HepG2 (cell line): ENCODE results near the gene DNM3. TPM values are rescaled to one million over a fixed set of nuclear protein-coding genes. Genes with fewer than 3 reads are reported as not detected.
A peak's percentile ranks its signal among the peaks of the same experiment; 100 is the strongest.

Source experiments
- ATAD3A ChIP-seq: sonication (generic); formaldehyde crosslinking; IDR thresholded peaks from 2 replicates; pipeline ENCODE4 v1.4.0; 2020; ENCODE audit warnings: missing genetic modification reagents
- BCL6 ChIP-seq: IDR thresholded peaks from 2 replicates; pipeline ENCODE4 v1.6.1; 2016; ENCODE audit warnings: missing genetic modification reagents, missing compliant biosample characterization
- ELF1 ChIP-seq: sonication (generic); formaldehyde crosslinking; IDR thresholded peaks from 2 replicates; pipeline ENCODE4 v1.4.0; 2020; ENCODE audit warnings: missing genetic modification reagents
- GLI4 ChIP-seq: sonication (generic); formaldehyde crosslinking; IDR thresholded peaks from 2 replicates; pipeline ENCODE4 v1.5.1; 2020; ENCODE audit warnings: missing genetic modification reagents, mild to moderate bottlenecking, moderate library complexity, borderline replicate concordance
- GTF3A ChIP-seq: sonication (generic); formaldehyde crosslinking; conservative IDR thresholded peaks from 2 replicates; pipeline ENCODE4 v1.4.0; 2020; ENCODE audit warnings: mild to moderate bottlenecking, missing genetic modification reagents
- HNF4G ChIP-seq, 2 experiments: sonication (generic) in 1 of 2; formaldehyde crosslinking in 1 of 2; IDR thresholded peaks; 2 replicates each; pipeline versions ENCODE4 v1.4.0 to v1.6.1; 2011 to 2020; ENCODE audit warnings: borderline replicate concordance in 2 of 2, low read depth in 2 of 2, mild to moderate bottlenecking in 2 of 2, low read length in 1 of 2, missing genetic modification reagents in 1 of 2, moderate library complexity in 1 of 2
- HOXA3 ChIP-seq: sonication (generic); formaldehyde crosslinking; IDR thresholded peaks from 2 replicates; pipeline ENCODE4 v1.5.0; 2020; ENCODE audit warnings: missing genetic modification reagents
- ISL2 ChIP-seq: sonication (generic); formaldehyde crosslinking; IDR thresholded peaks from 2 replicates; pipeline ENCODE4 v1.5.0; 2020; ENCODE audit warnings: missing genetic modification reagents
- KLF15 ChIP-seq: sonication (generic); formaldehyde crosslinking; IDR thresholded peaks from 2 replicates; pipeline ENCODE4 v1.8.1; 2023; ENCODE audit warnings: borderline replicate concordance, mild to moderate bottlenecking, inconsistent platforms, missing genetic modification reagents, mixed read lengths
- MAZ ChIP-seq, 2 experiments: sonication (generic) in 1 of 2; formaldehyde crosslinking in 1 of 2; IDR thresholded peaks; 2 replicates each; pipeline versions ENCODE4 v1.5.0 to v1.6.1; 2012 to 2020; ENCODE audit warnings: low read depth in 2 of 2, mild to moderate bottlenecking in 2 of 2, borderline replicate concordance in 1 of 2, improper control_type of control experiment in 1 of 2, low read length in 1 of 2, missing genetic modification reagents in 1 of 2, moderate library complexity in 1 of 2
- NR2F2 ChIP-seq: IDR thresholded peaks from 2 replicates; pipeline ENCODE4 v1.6.1; 2012; ENCODE audit warnings: low read depth, inconsistent platforms, borderline replicate concordance
- POLR2AphosphoS5 ChIP-seq: IDR thresholded peaks from 2 replicates; pipeline ENCODE4 v1.6.1; 2012; ENCODE audit warnings: low read depth, low read length
- RAD21 ChIP-seq: fragments of 450-650 bp; formaldehyde crosslinking; IDR thresholded peaks from 2 replicates; pipeline ENCODE4 v1.5.0; 2020; ENCODE audit warnings: mild to moderate bottlenecking
- RELA ChIP-seq: sonication (generic); formaldehyde crosslinking; IDR thresholded peaks from 2 replicates; pipeline ENCODE4 v1.4.0; 2020; ENCODE audit warnings: missing genetic modification reagents
- SALL1 ChIP-seq: sonication (generic); formaldehyde crosslinking; IDR thresholded peaks from 2 replicates; pipeline ENCODE4 v1.8.0; 2022; ENCODE audit warnings: mild to moderate bottlenecking, missing genetic modification reagents
- SIN3A ChIP-seq: IDR thresholded peaks from 2 replicates; pipeline ENCODE4 v1.6.1; 2011; ENCODE audit warnings: low read depth, mild to moderate bottlenecking, control low read depth, low read length, borderline replicate concordance
- SMAD1 ChIP-seq: sonication (generic); formaldehyde crosslinking; IDR thresholded peaks from 2 replicates; pipeline ENCODE4 v1.4.0; 2020; ENCODE audit warnings: missing genetic modification reagents, low read depth, mild to moderate bottlenecking, borderline replicate concordance
- SOX5 ChIP-seq: IDR thresholded peaks from 2 replicates; pipeline ENCODE4 v1.6.1; 2016; ENCODE audit warnings: borderline replicate concordance
- SRY ChIP-seq: sonication (generic); formaldehyde crosslinking; IDR thresholded peaks from 2 replicates; pipeline ENCODE4 v1.8.0; 2022; ENCODE audit warnings: mild to moderate bottlenecking, missing genetic modification reagents
- TEAD3 ChIP-seq: optimal IDR thresholded peaks from 2 replicates; pipeline ENCODE3; 2016; ENCODE audit warnings: borderline replicate concordance
- THAP11 ChIP-seq: IDR thresholded peaks from 2 replicates; pipeline ENCODE4 v1.6.1; 2016; ENCODE audit warnings: missing biosample characterization, missing genetic modification reagents
- U2AF2 ChIP-seq: fragments of 200-400 bp; formaldehyde crosslinking; IDR thresholded peaks from 2 replicates; pipeline ENCODE4 v1.6.1; 2017; ENCODE audit warnings: low read depth, mild to moderate bottlenecking, low read length
- ZBTB26 ChIP-seq: IDR thresholded peaks from 2 replicates; pipeline ENCODE4 v1.6.1; 2016; ENCODE audit warnings: missing compliant biosample characterization, missing genetic modification reagents, borderline replicate concordance
- ZBTB43 ChIP-seq: sonication (generic); formaldehyde crosslinking; conservative IDR thresholded peaks from 2 replicates; pipeline ENCODE4 v1.4.0; 2020; ENCODE audit warnings: missing genetic modification reagents
- ZBTB7A ChIP-seq: sonication (generic); formaldehyde crosslinking; IDR thresholded peaks from 2 replicates; pipeline ENCODE4 v1.8.0; 2022; ENCODE audit warnings: mild to moderate bottlenecking, missing genetic modification reagents
- ZMYM2 ChIP-seq: sonication (generic); formaldehyde crosslinking; IDR thresholded peaks from 2 replicates; pipeline ENCODE4 v1.8.0; 2022; ENCODE audit warnings: mild to moderate bottlenecking, missing genetic modification reagents
- ZNF30 ChIP-seq: sonication (generic); formaldehyde crosslinking; IDR thresholded peaks from 2 replicates; pipeline ENCODE4 v1.5.0; 2020; ENCODE audit warnings: mild to moderate bottlenecking, missing genetic modification reagents
- ZNF317 ChIP-seq: sonication (generic); formaldehyde crosslinking; IDR thresholded peaks from 2 replicates; pipeline ENCODE4 v1.5.0; 2020; ENCODE audit warnings: mild to moderate bottlenecking, missing genetic modification reagents
- ZNF441 ChIP-seq: sonication (generic); formaldehyde crosslinking; IDR thresholded peaks from 2 replicates; pipeline ENCODE4 v1.7.0; 2021; ENCODE audit warnings: missing genetic modification reagents, borderline replicate concordance
- ZSCAN9 ChIP-seq: IDR thresholded peaks from 2 replicates; pipeline ENCODE4 v1.6.1; 2016; ENCODE audit warnings: borderline replicate concordance
- polyA plus RNA-seq, 8 experiments: library from polyadenylated mRNA; depleted of rRNA in 3 of 8; stranded (reverse) in 7 of 8; unstranded in 1 of 8; fragments of >200 nt; fragmentation: Illumina TruSeq in 4 of 8; extraction: Trizol in 4 of 8; gene quantifications; 2 replicates each; pipeline versions ENCODE4 v1.2.1 to v1.2.3, GENCODE V29; 2011 to 2016; ENCODE audit warnings: low read depth in 4 of 8, missing spikeins in 1 of 8, mixed read lengths in 1 of 8; ENCODE audit not compliant: insufficient read depth in 1 of 8
- total RNA-seq, 5 experiments: library from RNA; depleted of rRNA; stranded (reverse); fragments of >200 nt; fragmentation: Illumina TruSeq; extraction: Trizol; gene quantifications; 2 replicates each; pipeline ENCODE4 v1.2.3, GENCODE V29; 2016; ENCODE audit warnings: low read depth in 1 of 5

The DNM3 gene
- total and polyA plus RNA-seq, 2 of the 13 experiments (the other 11 are each of a cell fraction or from before 2014, with no cell fraction given): 0.05 TPM; not detected in 1

GRCh38 chr1:172448995-172449584 lies 607.8 kb downstream of the DNM3 start (continued):
- TF ChIP-seq SRY (CRISPR knock-in tag): no peak
- TF ChIP-seq SMAD1 (CRISPR knock-in tag): no peak
- TF ChIP-seq ZNF30 (CRISPR knock-in tag): no peak
- peak; percentile 77 for TF ChIP-seq ZBTB43 (CRISPR knock-in tag)
- TF ChIP-seq RAD21 (CRISPR knock-in tag): no peak
- TF ChIP-seq ZNF317 (CRISPR knock-in tag): no peak
- TF ChIP-seq TEAD3 (CRISPR knock-in tag): peak; percentile 16
- no peak for TF ChIP-seq MAZ (IDR thresholded peaks at IDR 0.05; ENCODE audit: borderline replicate concordance, low read depth, low read length)
- TF ChIP-seq MAZ (CRISPR knock-in tag; IDR thresholded peaks at IDR 0.05; ENCODE audit: low read depth): peak; percentile 11; the same call in 1 of the 2 replicates
- TF ChIP-seq ATAD3A (CRISPR knock-in tag): no peak
- TF ChIP-seq BCL6: 0 out of 2 replicates have a peak, but pooled peaks have one; percentile 16
- TF ChIP-seq GTF3A (CRISPR knock-in tag): 0 out of 2 replicates have a peak, but pooled peaks have one; percentile 49
- no peak for TF ChIP-seq ZMYM2 (CRISPR knock-in tag)
- 0 out of 2 replicates have a peak, but pooled peaks have one; percentile 12 for TF ChIP-seq ELF1 (CRISPR knock-in tag)
- no peak for TF ChIP-seq RELA (CRISPR knock-in tag)
- TF ChIP-seq POLR2AphosphoS5: 0 out of 2 replicates have a peak, but pooled peaks have one; percentile 43
- 0 out of 2 replicates have a peak, but pooled peaks have one; percentile 8 for TF ChIP-seq HOXA3
- no peak for TF ChIP-seq ZBTB7A (CRISPR knock-in tag)
- TF ChIP-seq ISL2 (CRISPR knock-in tag): peak; percentile 17; the same call in 1 of the 2 replicates
- TF ChIP-seq ZNF441 (CRISPR knock-in tag): no peak
- TF ChIP-seq THAP11 (CRISPR knock-in tag): 0 out of 2 replicates have a peak, but pooled peaks have one; percentile 41
- TF ChIP-seq SOX5 (CRISPR knock-in tag): peak; percentile 51; the same call in 1 of the 2 replicates
- no peak for TF ChIP-seq GLI4 (CRISPR knock-in tag)
- no peak for TF ChIP-seq ZSCAN9 (CRISPR knock-in tag)
- peak; percentile 85 for TF ChIP-seq SALL1 (CRISPR knock-in tag)
- 0 out of 2 replicates have a peak, but pooled peaks have one; percentile 14 for TF ChIP-seq NR2F2
- TF ChIP-seq U2AF2: 0 out of 2 replicates have a peak, but pooled peaks have one; percentile 5
- no peak; the same call in 1 of the 2 replicates for TF ChIP-seq ZBTB26 (CRISPR knock-in tag)
- TF ChIP-seq SIN3A: no peak
- TF ChIP-seq KLF15 (CRISPR knock-in tag): no peak
- peak; percentile 58; the same call in 1 of the 2 replicates for TF ChIP-seq HNF4G (IDR thresholded peaks at IDR 0.05; ENCODE audit: borderline replicate concordance, low read depth, low read length)
- no peak for TF ChIP-seq HNF4G (CRISPR knock-in tag; IDR thresholded peaks at IDR 0.05; ENCODE audit: borderline replicate concordance, low read depth)
